GM18505 (cell line): ENCODE results near the gene COL15A1.
"Not testable (repeated sequence)": the region's sequence is repeated elsewhere in the genome, so short reads cannot be mapped to it uniquely, and the experiment has no call there.

Source experiments
- ATAC-seq: cut with Tn5 transposase; IDR thresholded peaks from one replicate; pipeline ENCODE4 v1.9.1; 2021; ENCODE audit not compliant: unreplicated experiment
- POLR2A ChIP-seq: IDR thresholded peaks from 4 replicates; pipeline ENCODE4 v1.6.1; 2011; ENCODE audit warnings: borderline replicate concordance; ENCODE audit not compliant: insufficient read depth, insufficient read length; ENCODE audit errors: extremely low read depth

The COL15A1 gene

GRCh38 chr9:99096409-99096808 is 152.7 kb downstream of the COL15A1 start:
- no peak for ATAC-seq
- no peak for TF ChIP-seq POLR2A

GRCh38 chr9:99099806-99100585 is 156.3 kb downstream of the COL15A1 start:
- ATAC-seq: not testable (repeated sequence)

GRCh38 chr9:99101271-99101670 is 157.6 kb downstream of the COL15A1 start:
- no peak for ATAC-seq

GRCh38 chr9:99101812-99102211 is 158.1 kb downstream of the COL15A1 start:
- TF ChIP-seq POLR2A: no peak

More at GRCh38 chr9:99101271-99101670, 157.6 kb downstream of the COL15A1 start:
- TF ChIP-seq POLR2A: no peak

GRCh38 chr9:99103054-99103895 is 159.6 kb downstream of the COL15A1 start:
- no peak for ATAC-seq
- TF ChIP-seq POLR2A: no peak

More at GRCh38 chr9:99101812-99102211, 158.1 kb downstream of the COL15A1 start:
- no peak for ATAC-seq

- TF ChIP-seq POLR2A: no peak
- ATAC-seq: no peak
Measured at GRCh38 chr9:99103901-99104458, 160.3 kb downstream of the COL15A1 start.

- peak; percentile 79 for ATAC-seq
- no peak for TF ChIP-seq POLR2A
Measured at GRCh38 chr9:99104459-99105151, 160.9 kb downstream of the COL15A1 start, which contains the start of gene TGFBR1. Gene TGFBR1 (plus strand): TSS chr9:99105113. CDS start chr9:99105206, 93 bp downstream.

- ATAC-seq: peak; percentile 51
- TF ChIP-seq POLR2A: peak; percentile 84
Measured at GRCh38 chr9:99105152-99106043, 161.7 kb downstream of the COL15A1 start.

GRCh38 chr9:99106044-99106375 is 162.3 kb downstream of the COL15A1 start:
- no peak for TF ChIP-seq POLR2A
- no peak for ATAC-seq

GRCh38 chr9:99107421-99107820 is 163.7 kb downstream of the COL15A1 start:
- TF ChIP-seq POLR2A: no peak
- ATAC-seq: no peak

GRCh38 chr9:99108131-99108530 is 164.4 kb downstream of the COL15A1 start:
- ATAC-seq: no peak
- no peak for TF ChIP-seq POLR2A

- no peak for ATAC-seq
- no peak for TF ChIP-seq POLR2A
Measured at GRCh38 chr9:99109522-99109921, 165.8 kb downstream of the COL15A1 start.
